HG02973 (cell line): ENCODE measurements around the gene SRP9.
"Not testable (repeated sequence)": the region's sequence is repeated elsewhere in the genome, so short reads cannot be mapped to it uniquely, and the experiment has no call there.

ENCODE experiments used
- ATAC-seq: cut with Tn5 transposase; IDR thresholded peaks from one replicate; pipeline ENCODE4 v1.9.1; 2021; ENCODE audit warnings: moderate library complexity; ENCODE audit not compliant: unreplicated experiment

The SRP9 gene

GRCh38 chr1:225772848-225773247 lies 4.8 kb upstream of the SRP9 start:
- ATAC-seq, result no peak

GRCh38 chr1:225774281-225775147 lies 3.1 kb upstream of the SRP9 start:
- ATAC-seq, result no peak

GRCh38 chr1:225776294-225776693 lies 1.3 kb upstream of the SRP9 start:
- no peak for ATAC-seq

- peak; percentile 10 for ATAC-seq
Observed at GRCh38 chr1:225777058-225777582, 506 bp upstream of the SRP9 start.

GRCh38 chr1:225778337-225778669 lies 677 bp downstream of the SRP9 start:
- no peak for ATAC-seq

GRCh38 chr1:225779165-225779564 lies 1.5 kb downstream of the SRP9 start:
- ATAC-seq, result not testable (repeated sequence)

GRCh38 chr1:225780134-225780533 lies 2.5 kb downstream of the SRP9 start:
- no peak for ATAC-seq

- ATAC-seq, result no peak
Observed at GRCh38 chr1:225780630-225781029, 3.0 kb downstream of the SRP9 start.

- ATAC-seq, result not testable (repeated sequence)
Observed at GRCh38 chr1:225789142-225789541, 11.5 kb downstream of the SRP9 start.

GRCh38 chr1:225794954-225795353 lies 17.3 kb downstream of the SRP9 start:
- ATAC-seq, result no peak

- ATAC-seq, result not testable (repeated sequence)
Observed at GRCh38 chr1:225796097-225796496, 18.5 kb downstream of the SRP9 start.

- not testable (repeated sequence) for ATAC-seq
Observed at GRCh38 chr1:225801146-225801545, 23.5 kb downstream of the SRP9 start.

GRCh38 chr1:225806249-225806648 lies 28.6 kb downstream of the SRP9 start:
- no peak for ATAC-seq

- not testable (repeated sequence) for ATAC-seq
Observed at GRCh38 chr1:225806736-225807135, 29.1 kb downstream of the SRP9 start.

GRCh38 chr1:225808136-225808535 lies 30.5 kb downstream of the SRP9 start:
- ATAC-seq, result no peak

- ATAC-seq, result peak; percentile 93
Observed at GRCh38 chr1:225809842-225810578, 32.4 kb downstream of the SRP9 start, which contains the start of gene EPHX1. Gene EPHX1, plus strand, starts transcription at chr1:225810124. Its CDS starts 18,606 bp downstream, at chr1:225828730.

GRCh38 chr1:225810579-225811538 lies 33.2 kb downstream of the SRP9 start:
- ATAC-seq, result not testable (repeated sequence)

GRCh38 chr1:225811622-225812487 lies 34.2 kb downstream of the SRP9 start:
- no peak for ATAC-seq

GRCh38 chr1:225812488-225813213 lies 35.0 kb downstream of the SRP9 start:
- no peak for ATAC-seq
